Fibroblast of upper back skin (primary cell): ENCODE measurements around the gene KIF26B.

Experiments
- DNase-seq: peaks from one replicate; pipeline ENCODE4 v3.0.0-alpha.2; 2013

The KIF26B gene

DNA sequence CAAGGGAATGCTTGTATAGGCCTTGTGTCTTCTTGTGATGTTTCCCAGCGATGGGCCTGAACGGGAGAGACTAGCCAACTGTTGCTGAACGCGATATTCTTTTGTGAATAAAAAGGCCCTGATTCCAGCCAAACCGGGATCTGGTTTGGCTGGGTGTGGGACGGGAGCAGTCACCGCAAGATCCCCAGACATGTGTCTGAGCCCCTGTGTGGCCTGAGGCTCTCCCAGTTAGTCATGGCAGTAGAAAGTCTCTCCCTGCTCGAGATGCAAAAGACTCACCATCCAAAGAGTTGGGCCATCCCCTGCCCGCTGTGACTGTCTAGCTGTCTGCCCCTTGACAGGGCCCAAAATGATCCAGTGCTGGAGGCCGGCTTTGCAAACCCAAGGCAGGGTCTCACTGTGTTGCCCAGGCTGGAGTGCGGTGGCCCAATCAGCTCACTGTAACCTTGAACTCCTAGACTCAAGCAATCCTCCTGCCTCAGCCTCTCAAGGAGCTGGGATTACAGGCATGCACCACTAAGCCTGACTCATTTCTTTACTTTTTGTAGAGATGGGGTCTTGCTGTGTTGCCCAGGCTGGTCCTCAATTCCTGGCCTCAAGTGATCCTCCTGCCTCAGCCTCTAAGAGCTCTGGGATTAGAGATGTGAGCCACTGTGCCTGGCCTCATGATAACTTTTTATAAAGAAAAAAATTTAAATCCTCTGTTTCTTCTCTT is 56.4 kb downstream of the KIF26B start:
- no peak for DNase-seq

DNA sequence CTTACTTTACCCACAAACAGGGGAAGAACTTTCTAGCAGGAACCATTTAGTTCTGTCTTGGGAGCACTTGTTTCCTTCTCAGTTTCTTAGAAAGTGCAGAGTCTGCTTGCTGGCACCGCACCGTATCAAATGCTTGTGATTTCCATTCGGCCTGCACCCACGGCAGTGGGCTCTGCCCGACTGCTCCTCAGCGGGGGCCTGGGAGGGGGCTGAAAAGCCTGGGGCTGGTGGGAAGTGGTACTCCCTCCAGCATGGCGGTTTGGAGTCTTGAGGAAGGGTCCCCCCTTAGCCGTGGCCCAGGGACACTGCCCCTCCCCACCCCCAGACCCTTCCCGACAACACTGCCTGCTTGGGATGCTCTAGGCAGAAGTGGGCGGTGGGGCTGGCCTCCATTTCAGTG is 57.0 kb downstream of the KIF26B start:
- no peak for DNase-seq

DNA sequence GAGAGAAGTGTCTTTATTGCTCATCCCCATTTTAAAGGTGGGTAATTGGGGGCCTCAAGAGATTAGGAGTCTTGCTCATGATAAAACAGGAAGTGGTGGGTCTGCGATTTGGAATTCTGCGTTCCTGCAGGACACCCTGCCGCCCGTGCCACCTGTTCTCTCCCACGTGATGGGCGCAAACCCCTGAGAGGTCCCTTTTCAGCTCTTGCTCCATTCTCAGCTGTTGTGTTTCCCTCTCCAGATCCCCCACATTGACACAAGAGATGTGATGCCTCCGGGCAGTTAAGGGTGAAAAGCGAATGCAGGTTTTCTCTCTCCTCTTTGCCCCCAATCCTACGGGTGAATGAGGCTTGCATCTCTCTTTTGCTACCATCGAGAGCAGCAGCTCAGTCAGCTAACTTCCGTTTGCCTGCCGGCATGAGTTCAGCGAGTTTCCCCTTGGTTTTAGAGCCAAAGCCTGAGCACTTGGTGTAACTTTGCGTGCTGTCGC is 57.5 kb downstream of the KIF26B start:
- DNase-seq, result no peak

- DNase-seq, result no peak
These were observed 58.5 kb downstream of the KIF26B start for GRCh38 chr1:245213066-245213831.

DNA sequence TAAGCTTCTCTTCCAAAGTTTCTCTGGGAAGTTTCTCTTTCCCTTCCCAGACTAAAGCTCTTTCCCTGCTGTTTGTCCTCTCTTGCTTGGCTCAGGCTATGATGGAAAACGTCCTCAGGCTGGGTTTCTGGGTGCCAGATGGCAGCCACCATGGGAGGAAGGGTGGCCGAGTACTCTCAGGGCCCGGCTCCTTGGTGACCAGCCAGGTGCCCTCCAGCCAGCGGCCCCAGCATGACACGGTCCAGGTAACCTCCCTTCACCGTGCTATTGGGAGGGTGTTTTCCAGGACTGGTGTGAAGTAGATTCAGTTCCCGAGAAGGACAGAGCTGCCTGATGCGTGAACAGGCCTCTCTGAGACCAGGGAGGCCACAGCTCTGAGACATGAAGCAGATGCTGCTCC is 60.3 kb downstream of the KIF26B start:
- DNase-seq, result no peak

DNA sequence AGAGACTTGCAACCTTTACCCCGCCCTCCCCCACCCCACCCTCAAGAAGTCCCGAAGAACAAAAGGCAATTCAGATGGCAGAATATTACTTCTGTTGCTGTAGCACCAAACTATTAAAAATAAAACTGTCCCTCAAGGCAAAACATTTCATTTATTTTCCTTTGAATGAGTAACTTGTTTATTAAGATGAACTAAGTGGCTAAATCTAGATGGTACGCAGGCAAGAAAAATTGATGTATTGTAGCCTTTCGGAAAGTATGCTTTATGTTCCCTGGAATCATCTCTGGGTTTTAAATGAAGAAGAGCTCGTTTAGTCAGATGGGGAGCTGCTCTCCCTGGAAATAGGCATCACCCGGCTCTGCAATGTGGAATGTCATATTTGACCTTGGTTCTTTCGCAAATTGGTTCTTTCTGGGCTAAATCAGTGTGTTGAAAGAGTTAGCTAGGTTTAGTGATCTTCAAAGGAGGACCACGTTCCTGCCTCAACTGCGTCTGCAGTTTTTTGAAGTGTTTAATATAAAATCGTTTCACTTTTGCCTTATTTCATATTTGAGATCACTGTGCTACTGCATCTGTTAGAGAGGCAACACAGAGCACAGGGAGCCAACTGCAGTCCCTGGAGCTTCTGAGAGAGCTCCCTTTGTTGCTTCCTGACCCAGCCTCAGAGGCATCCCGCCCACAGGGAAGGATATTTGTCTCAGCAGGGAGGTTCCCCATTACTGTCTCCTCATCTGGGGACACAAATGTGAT is 61.8 kb downstream of the KIF26B start:
- no peak for DNase-seq

DNA sequence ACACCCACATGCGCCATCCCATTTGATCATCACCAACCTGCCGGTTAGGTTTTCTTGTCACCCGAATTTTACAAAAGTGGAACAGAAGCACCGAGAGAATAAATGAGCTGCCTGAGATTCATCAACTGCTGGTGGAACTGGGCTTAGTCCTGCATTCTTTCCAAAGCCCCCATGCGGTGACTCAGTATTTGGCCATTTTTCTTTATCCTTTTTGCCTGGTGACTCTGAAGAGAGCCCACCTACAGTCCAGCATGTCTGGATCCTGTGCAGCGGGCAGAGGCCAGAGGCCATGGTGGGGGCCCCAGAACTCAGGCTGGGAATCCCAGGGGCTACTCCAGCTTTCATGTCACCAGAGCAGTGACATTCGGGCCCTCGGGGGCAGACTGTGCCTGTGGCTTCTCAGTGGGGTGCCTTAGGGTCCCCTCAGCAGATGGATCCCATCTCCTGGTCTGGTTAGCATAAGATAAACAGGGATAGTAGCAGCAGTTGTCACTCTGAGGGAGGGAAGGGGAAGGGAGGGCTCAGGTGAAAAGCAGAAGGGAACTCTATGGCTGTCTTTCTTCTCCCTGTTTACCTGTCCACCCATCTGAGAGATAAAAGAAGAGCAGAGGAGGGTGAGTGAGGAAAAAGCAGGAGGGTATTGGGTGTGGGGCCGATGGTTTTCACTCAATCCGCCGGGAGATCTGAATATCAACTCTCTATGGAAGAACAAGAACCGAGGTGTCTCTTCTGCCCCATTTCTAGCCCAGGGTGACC is 63.2 kb downstream of the KIF26B start:
- DNase-seq, result no peak

DNA sequence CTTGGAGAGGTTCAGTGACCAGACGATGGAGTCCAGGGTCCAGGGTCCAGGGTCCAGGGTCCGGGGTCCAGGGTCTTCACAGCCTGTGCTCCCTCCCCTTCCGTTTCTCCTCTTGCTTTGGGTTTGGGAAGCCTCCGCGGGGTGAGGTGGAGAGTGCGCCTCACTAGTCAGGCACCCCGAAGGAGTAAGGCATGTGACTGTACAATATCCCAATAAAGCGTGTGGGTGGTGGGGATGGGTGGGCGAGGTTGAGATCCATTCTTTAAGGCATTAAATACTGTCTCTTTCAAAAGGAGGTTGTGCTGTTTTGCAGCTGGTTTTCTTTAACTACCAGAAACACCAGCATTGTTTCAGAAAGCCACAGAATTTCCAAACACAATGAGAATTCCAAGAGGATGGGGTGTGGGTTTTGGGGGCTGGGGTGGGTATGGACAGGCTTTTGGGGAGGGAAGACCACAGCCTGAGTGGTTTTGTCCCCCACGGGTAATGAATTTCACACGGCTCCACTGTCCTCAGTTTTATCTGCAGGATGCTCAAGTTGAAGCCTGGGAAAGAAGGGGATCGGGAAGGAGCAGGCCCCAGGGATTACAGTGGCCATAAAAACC is 65.7 kb downstream of the KIF26B start:
- peak; percentile 47 for DNase-seq

GRCh38 chr1:245221805-245222204 is 67.0 kb downstream of the KIF26B start:
- no peak for DNase-seq

DNA sequence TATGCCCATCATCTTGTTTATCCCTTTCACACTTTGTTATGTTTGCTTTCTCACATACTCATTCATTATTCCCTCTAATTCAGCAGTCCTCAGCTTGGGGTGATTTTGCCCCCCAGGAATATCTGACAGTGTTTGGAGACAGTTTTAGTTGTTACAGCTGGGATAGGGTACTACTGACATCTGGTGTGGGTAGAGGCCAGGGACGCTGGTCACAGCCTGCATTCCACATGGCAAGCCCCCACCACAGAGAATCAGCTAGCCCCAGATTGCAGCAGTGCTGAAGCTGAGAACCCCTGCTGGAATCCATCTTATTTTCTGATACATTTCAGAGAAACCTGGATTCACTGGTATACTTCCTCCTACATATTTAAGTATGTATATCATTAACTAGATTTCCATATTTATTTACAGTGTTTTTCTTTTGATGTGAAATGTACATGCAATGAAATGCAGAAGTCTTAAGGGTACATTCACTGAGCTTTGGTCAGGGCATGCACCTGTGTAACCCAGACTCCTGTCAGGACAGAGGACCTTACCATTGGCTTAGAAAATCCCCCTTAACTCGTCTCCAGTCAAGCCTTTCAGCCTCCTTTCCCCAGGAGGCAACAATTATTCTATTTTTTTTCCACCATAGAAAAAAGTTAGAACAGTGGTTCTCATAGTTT is 68.3 kb downstream of the KIF26B start:
- DNase-seq, result no peak

- DNase-seq, result peak; percentile 80
These were observed 70.8 kb downstream of the KIF26B start for GRCh38 chr1:245225322-245226202.

GRCh38 chr1:245226203-245226499 is 71.4 kb downstream of the KIF26B start:
- no peak for DNase-seq

DNA sequence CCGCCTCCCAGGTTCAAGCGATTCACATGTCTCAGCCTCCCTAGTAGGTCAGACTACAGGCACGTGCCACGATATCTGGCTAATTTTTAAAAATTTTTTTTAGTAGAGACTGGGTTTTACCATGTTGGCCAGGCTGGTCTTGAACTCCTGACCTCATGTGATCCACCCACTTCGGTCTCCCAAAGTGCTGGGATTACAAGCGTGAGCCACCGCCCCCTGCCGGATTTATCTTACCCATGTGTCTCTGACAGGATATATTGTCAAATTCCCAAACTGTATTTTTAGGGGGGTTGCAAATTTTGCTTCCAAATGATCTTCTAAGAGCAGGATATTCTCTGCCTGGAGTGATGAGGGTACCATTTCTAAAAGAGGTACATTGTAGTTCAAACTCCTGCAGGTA is 74.3 kb downstream of the KIF26B start:
- no peak for DNase-seq

- DNase-seq, result peak; percentile 37
These were observed 78.1 kb downstream of the KIF26B start for GRCh38 chr1:245232931-245233330.

- no peak for DNase-seq
These were observed 79.7 kb downstream of the KIF26B start for GRCh38 chr1:245234217-245235081.

GRCh38 chr1:245235156-245235555 is 80.4 kb downstream of the KIF26B start:
- DNase-seq, result peak; percentile 49

GRCh38 chr1:245240648-245241165 is 85.9 kb downstream of the KIF26B start:
- no peak for DNase-seq

DNA sequence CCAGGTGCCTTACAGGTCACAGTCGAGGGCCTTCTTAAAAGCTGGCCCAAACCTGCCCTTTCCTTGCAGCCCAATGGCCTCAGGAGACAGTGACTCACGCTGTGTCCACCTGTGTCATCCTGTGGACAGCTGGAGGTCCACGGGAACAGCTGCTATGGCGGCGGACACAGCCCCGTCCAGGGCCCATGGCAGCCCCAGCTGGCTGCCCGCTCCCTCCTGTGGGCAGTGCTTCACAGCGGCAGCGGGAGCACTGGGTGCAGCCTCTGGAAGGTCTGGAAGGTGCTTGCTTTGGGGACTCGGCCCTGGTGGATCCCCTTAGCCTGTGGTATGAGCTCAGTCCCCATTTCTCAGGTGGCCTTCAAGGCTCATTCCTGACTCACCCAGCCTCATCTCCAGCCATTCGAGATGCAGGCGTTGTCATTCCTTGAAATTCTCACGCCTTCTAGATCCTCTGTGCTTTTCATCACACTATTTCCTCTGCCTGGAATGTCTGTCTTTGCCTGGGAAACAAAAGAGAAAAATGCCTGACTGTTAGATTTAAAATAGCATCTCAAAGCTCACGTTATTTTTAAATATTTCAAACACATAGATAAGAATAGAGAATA is 86.8 kb downstream of the KIF26B start:
- no peak for DNase-seq

- DNase-seq, result no peak
These were observed 88.2 kb downstream of the KIF26B start for GRCh38 chr1:245242989-245243388.
